Ectodermal cell (in vitro differentiated cells): ENCODE data around the gene NTHL1.

Experiments
- H3K27ac ChIP-seq: 2 replicates; pipeline ENCODE4 v1.7.0; 2013; ENCODE audit warnings: mild to moderate bottlenecking, low read depth, low read length; ENCODE audit not compliant: insufficient read depth, poor library complexity, severe bottlenecking
- H3K27me3 ChIP-seq: 2 replicates; pipeline ENCODE4 v1.7.0; 2013; ENCODE audit warnings: mild to moderate bottlenecking, low read length; ENCODE audit not compliant: insufficient read depth, control insufficient read depth, poor library complexity, severe bottlenecking
- H3K36me3 ChIP-seq: one replicate; pipeline ENCODE4 v1.7.0; 2013; ENCODE audit warnings: low read length; ENCODE audit not compliant: control insufficient read depth, insufficient read depth
- H3K4me1 ChIP-seq: one replicate; pipeline ENCODE4 v1.7.0; 2013; ENCODE audit warnings: low read length; ENCODE audit not compliant: control insufficient read depth, insufficient read depth
- H3K4me3 ChIP-seq: 2 replicates; pipeline ENCODE4 v1.7.0; 2013; ENCODE audit warnings: low read depth, low read length, control low read depth; ENCODE audit not compliant: insufficient read depth
- H3K9me3 ChIP-seq: 2 replicates; pipeline ENCODE4 v1.7.0; 2013; ENCODE audit warnings: mild to moderate bottlenecking, low read length, moderate library complexity; ENCODE audit not compliant: control insufficient read depth
- WGBS, 2 experiments: methylation state at CpG; one replicate each; pipeline ENCODE4 v1.1.7; 2013; ENCODE audit warnings: missing lambda C conversion rate in 2 of 2; 5-methylcytosine and 5-hydroxymethylcytosine counted together

Gene NTHL1

DNA sequence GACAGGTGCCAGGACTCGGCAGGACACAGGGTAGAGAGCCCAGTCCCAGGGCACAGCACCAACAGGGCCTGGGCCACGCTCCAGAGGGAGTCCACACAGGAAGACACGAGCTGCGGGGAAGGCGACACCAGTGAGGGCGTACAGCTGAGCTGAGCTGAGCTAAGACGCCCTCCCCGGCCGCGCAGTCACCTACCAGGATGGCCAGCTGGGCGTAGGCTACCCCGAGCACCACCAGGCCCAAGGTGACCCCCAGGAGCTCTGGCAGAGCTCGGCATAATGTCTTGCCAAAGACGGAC lies 42.8 kb upstream of the NTHL1 start:
- peaks cover 12% of the 10 kb centered on the region for H3K36me3 ChIP-seq
- no peaks in the 10 kb centered on the region for H3K9me3 ChIP-seq
- H3K4me3 ChIP-seq, result no peak overlapping the region
- H3K27ac ChIP-seq, result no peak overlapping the region
- no peaks in the 10 kb centered on the region for H3K27me3 ChIP-seq
- peaks cover 10% of the 10 kb centered on the region for H3K4me1 ChIP-seq
- 90 to 91% methylated on average over 14 of the region's 14 CpGs for WGBS, 2 experiments

- no peak overlapping the region for H3K27ac ChIP-seq
- no peaks in the 10 kb centered on the region for H3K9me3 ChIP-seq
- H3K4me3 ChIP-seq, result no peak overlapping the region
- no peaks in the 10 kb centered on the region for H3K27me3 ChIP-seq
- peaks cover 12% of the 10 kb centered on the region for H3K36me3 ChIP-seq
- WGBS, 2 experiments, result 95 to 96% methylated on average over 44 of the region's 44 CpGs
- peaks cover 10% of the 10 kb centered on the region for H3K4me1 ChIP-seq
These were observed 42.3 kb upstream of the NTHL1 start for GRCh38 chr16:2089706-2090480.

DNA sequence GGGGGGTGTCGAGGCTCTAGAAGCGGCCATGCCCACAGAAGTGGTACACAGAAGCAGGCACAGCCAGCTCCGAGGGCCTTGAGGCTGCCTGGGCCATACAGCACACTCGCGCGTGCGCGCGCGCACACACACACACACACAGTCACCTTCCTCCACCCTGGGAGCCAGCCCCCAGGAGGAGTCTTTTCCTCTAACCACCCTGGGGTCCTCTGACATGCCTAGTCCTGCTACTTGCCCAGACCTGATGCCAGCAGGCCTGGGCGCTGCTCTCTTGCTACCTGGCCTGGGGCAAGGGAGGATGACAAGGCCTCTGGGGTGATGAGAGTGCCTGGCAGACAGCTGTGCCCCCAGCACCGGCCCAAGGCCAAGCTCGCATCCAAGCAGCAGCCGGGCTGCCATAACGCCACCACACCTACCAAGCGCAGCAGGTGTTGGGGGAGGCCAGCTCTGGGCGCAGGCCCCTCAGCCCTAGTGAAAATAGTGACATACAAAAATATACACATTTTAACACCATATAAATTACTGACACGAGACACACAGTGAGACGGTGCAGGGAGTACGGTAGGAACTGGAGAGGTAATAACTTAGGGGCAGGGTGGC lies 41.2 kb upstream of the NTHL1 start:
- Histone ChIP-seq H3K36me3 (peaks cover 12% of the 10 kb centered on the region), H3K27me3 (no peaks in the 10 kb centered on the region), H3K4me3 (no peak overlapping the region), H3K4me1 (peaks cover 10% of the 10 kb centered on the region), H3K27ac (no peak overlapping the region), H3K9me3 (no peaks in the 10 kb centered on the region)
- 93 to 97% methylated on average over 20 of the region's 20 CpGs for WGBS, 2 experiments

GRCh38 chr16:2087748-2088631 lies 40.4 kb upstream of the NTHL1 start:
- peaks cover 12% of the 10 kb centered on the region for H3K36me3 ChIP-seq
- H3K27ac ChIP-seq, result no peak overlapping the region
- H3K27me3 ChIP-seq, result no peaks in the 10 kb centered on the region
- H3K9me3 ChIP-seq, result no peaks in the 10 kb centered on the region
- 94 to 95% methylated on average over 41 of the region's 41 CpGs for WGBS, 2 experiments
- peaks cover 10% of the 10 kb centered on the region for H3K4me1 ChIP-seq
- H3K4me3 ChIP-seq, result no peak overlapping the region

DNA sequence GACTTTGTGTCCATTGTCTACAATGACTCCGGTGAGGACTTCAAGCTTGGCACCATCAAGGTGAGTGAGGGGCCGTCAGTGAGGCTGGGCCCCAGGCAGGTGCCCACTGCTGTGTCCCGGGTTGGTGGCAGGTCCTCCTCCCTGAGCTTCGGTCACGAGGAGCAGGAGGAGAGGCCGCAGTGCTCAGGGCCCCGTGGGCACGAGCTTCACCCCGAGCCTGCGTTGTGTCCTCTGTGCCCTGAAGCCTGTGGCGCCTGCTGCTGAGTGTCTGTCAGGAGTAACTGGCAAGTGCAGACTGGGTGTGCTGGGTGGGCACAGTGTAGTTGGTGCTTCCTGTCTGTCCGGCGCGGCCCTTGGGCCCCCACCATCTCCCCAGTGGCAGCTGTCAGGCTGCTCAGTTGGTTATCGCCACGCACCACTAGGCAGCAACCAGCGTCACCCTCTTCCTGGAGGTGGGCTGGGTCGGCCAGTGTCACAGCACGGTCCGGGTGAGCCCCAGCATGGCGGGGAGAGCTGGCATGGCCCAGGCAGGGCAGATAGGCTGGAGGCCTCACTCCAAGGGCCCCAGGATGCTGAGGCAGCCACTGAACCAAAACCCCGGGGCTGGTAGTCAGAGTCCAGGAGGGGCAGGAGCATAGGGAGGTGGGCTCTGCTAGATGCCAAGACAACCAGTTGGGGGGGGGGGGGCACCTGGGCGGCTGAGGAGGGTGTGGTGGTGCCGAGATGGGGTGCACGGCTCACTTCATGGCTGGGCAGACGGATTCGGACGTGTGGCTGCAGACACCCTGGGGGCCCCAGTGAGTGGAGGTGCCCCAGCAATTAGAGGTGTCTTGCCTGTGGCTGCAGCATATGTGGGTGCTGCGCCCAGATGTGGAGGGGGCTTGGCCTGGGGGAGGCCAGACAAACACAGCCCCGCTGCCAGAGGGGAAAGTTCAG lies 39.4 kb upstream of the NTHL1 start:
- Histone ChIP-seq H3K36me3 (peaks cover 12% of the 10 kb centered on the region), H3K4me1 (peaks cover 4% of the 10 kb centered on the region), H3K9me3 (no peaks in the 10 kb centered on the region), H3K27ac (no peak overlapping the region), H3K4me3 (no peak overlapping the region), H3K27me3 (no peaks in the 10 kb centered on the region)
- 96% methylated on average over 29 to 30 of the region's 30 CpGs for WGBS, 2 experiments

GRCh38 chr16:2086106-2086742 lies 38.6 kb upstream of the NTHL1 start:
- Histone ChIP-seq H3K4me3 (no peak overlapping the region), H3K27me3 (no peaks in the 10 kb centered on the region), H3K27ac (no peak overlapping the region), H3K9me3 (no peaks in the 10 kb centered on the region), H3K4me1 (no peaks in the 10 kb centered on the region), H3K36me3 (peaks cover 18% of the 10 kb centered on the region)
- 95 to 96% methylated on average over 27 of the region's 27 CpGs for WGBS, 2 experiments

DNA sequence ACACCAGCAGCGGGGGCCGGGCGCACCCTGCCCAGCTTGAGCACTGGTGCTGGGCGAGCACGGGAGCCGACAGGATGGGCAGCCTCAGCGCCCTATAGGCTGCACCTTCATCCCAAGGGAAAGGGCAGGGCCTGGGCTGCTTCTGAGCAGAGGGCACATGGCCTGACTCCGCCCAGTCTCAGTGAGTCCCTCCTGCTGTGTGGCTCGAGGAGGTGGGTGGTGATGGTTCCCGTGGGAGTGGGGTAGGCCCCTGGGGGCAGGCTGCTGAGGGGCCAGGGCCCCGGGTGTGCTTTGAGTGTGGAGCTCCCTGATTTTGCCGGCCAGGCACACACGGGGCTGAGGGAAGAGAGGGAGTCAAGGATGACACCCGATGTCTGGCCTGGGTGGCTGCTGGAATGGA lies 38.0 kb upstream of the NTHL1 start:
- no peak overlapping the region for H3K4me3 ChIP-seq
- H3K27ac ChIP-seq, result no peak overlapping the region
- no peaks in the 10 kb centered on the region for H3K27me3 ChIP-seq
- peaks cover 21% of the 10 kb centered on the region for H3K36me3 ChIP-seq
- 91 to 93% methylated on average over 14 of the region's 14 CpGs for whole genome bisulfite sequencing, 2 experiments
- no peaks in the 10 kb centered on the region for H3K9me3 ChIP-seq
- H3K4me1 ChIP-seq, result no peaks in the 10 kb centered on the region

- WGBS, 2 experiments, result 90 to 92% methylated on average over 29 of the region's 29 CpGs
- Histone ChIP-seq H3K4me1 (no peaks in the 10 kb centered on the region), H3K4me3 (no peak overlapping the region), H3K27me3 (no peaks in the 10 kb centered on the region), H3K27ac (no peak overlapping the region), H3K9me3 (no peaks in the 10 kb centered on the region), H3K36me3 (peaks cover 20% of the 10 kb centered on the region)
These were observed 37.4 kb upstream of the NTHL1 start for GRCh38 chr16:2084895-2085625.
